Endothelial cell (in vitro differentiated cells): ENCODE results near the gene CLEC3B. TPM values are rescaled to one million over a fixed set of nuclear protein-coding genes. Genes with fewer than 3 reads are reported as not detected.

ENCODE experiments used
- DNase-seq: peaks from one replicate; pipeline ENCODE4 v3.0.0; 2021; ENCODE audit warnings: low spot score
- H3K27ac Mint-ChIP-seq: one replicate; pipeline ENCODE4 v1.8.0; 2021; ENCODE audit warnings: mixed read lengths, inconsistent platforms; ENCODE audit not compliant: unreplicated experiment
- H3K27me3 Mint-ChIP-seq: one replicate; pipeline ENCODE4 v1.8.0; 2021; ENCODE audit warnings: mild to moderate bottlenecking, moderate library complexity, mixed read lengths, inconsistent platforms; ENCODE audit not compliant: unreplicated experiment
- H3K36me3 Mint-ChIP-seq: one replicate; pipeline ENCODE4 v1.8.0; 2021; ENCODE audit warnings: mild to moderate bottlenecking, low read depth, mixed read lengths, inconsistent platforms; ENCODE audit not compliant: unreplicated experiment
- H3K4me1 Mint-ChIP-seq: one replicate; pipeline ENCODE4 v1.8.0; 2021; ENCODE audit warnings: mild to moderate bottlenecking, mixed read lengths, inconsistent platforms; ENCODE audit not compliant: unreplicated experiment
- H3K4me3 Mint-ChIP-seq: one replicate; pipeline ENCODE4 v1.8.0; 2021; ENCODE audit warnings: mild to moderate bottlenecking, mixed read lengths, inconsistent platforms; ENCODE audit not compliant: unreplicated experiment
- H3K9me3 Mint-ChIP-seq: one replicate; pipeline ENCODE4 v1.8.0; 2021; ENCODE audit warnings: mixed read lengths, inconsistent platforms; ENCODE audit not compliant: unreplicated experiment
- total RNA-seq: library from RNA; stranded (reverse); fragmentation: NEBNext Ultra II Directional; extraction: Animal tissue kit (Norgen Biotek cat#: 25700); gene quantifications from one replicate; pipeline ENCODE4 v1.2.1, GENCODE V29; 2021; ENCODE audit not compliant: unreplicated experiment
- TF ChIP-seq, protein P1 (sequence below): fragments of 200-600 bp; sonication (generic); IDR thresholded peaks from one replicate; pipeline ENCODE4 v1.5.0; 2021; ENCODE audit warnings: antibody characterized with exemption; ENCODE audit not compliant: unreplicated experiment

The CLEC3B gene
- total RNA-seq, 1 donor from 2014 or later, result 0.41 TPM

DNA sequence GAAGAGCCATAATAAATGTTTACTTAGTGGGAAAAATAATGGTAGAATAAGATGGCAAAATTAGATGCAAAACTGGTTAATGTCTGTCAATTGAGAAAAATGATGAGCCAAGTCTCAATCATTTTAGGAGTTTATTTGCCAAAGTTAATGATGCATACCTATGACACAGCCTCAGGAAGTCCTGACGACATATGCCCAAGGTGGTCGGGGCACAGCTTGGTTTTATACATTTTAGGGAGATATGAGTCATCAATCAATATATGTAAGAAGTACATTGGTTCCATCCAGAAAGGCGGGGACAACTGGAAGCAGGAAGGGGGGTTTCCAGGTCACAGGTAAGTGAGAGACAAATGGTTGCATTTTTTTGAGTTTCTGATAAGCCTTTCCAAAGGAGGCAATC is 31.5 kb downstream of the CLEC3B start:
- H3K27ac Mint-ChIP-seq, result no peak overlapping the region
- no peaks in the 10 kb centered on the region for H3K36me3 Mint-ChIP-seq
- peaks cover 11% of the 10 kb centered on the region for H3K27me3 Mint-ChIP-seq
- peaks cover 11% of the 10 kb centered on the region for H3K4me1 Mint-ChIP-seq
- DNase-seq, result no peak
- TF ChIP-seq, protein P1, sequence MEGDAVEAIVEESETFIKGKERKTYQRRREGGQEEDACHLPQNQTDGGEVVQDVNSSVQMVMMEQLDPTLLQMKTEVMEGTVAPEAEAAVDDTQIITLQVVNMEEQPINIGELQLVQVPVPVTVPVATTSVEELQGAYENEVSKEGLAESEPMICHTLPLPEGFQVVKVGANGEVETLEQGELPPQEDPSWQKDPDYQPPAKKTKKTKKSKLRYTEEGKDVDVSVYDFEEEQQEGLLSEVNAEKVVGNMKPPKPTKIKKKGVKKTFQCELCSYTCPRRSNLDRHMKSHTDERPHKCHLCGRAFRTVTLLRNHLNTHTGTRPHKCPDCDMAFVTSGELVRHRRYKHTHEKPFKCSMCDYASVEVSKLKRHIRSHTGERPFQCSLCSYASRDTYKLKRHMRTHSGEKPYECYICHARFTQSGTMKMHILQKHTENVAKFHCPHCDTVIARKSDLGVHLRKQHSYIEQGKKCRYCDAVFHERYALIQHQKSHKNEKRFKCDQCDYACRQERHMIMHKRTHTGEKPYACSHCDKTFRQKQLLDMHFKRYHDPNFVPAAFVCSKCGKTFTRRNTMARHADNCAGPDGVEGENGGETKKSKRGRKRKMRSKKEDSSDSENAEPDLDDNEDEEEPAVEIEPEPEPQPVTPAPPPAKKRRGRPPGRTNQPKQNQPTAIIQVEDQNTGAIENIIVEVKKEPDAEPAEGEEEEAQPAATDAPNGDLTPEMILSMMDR, result no peak
- no peaks in the 10 kb centered on the region for H3K9me3 Mint-ChIP-seq
- H3K4me3 Mint-ChIP-seq, result no peak overlapping the region

DNA sequence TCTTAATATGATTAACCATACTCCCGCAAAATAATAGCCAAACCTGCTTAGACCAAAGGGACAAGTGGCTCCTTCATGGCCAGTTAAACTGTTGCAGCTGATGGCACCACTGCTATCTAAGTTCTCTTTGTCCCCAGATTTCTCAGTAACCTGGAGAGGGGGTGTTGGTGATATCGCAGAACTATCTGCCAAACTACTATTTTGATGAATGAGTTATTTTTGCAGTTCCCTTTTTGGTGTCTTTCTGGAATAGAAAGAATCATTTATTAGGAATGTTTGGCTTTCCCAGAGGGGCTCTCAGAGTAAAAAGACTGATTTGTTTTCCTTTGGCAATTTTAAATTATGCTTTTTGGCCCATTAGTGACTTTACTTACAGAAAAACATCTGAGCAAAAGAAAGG is 33.0 kb downstream of the CLEC3B start:
- TF ChIP-seq, protein P1, result no peak
- H3K9me3 Mint-ChIP-seq, result no peaks in the 10 kb centered on the region
- DNase-seq, result no peak
- peaks cover 11% of the 10 kb centered on the region for H3K4me1 Mint-ChIP-seq
- peaks cover 8% of the 10 kb centered on the region for H3K27me3 Mint-ChIP-seq
- H3K36me3 Mint-ChIP-seq, result no peaks in the 10 kb centered on the region
- H3K4me3 Mint-ChIP-seq, result no peak overlapping the region
- H3K27ac Mint-ChIP-seq, result no peak overlapping the region

DNA sequence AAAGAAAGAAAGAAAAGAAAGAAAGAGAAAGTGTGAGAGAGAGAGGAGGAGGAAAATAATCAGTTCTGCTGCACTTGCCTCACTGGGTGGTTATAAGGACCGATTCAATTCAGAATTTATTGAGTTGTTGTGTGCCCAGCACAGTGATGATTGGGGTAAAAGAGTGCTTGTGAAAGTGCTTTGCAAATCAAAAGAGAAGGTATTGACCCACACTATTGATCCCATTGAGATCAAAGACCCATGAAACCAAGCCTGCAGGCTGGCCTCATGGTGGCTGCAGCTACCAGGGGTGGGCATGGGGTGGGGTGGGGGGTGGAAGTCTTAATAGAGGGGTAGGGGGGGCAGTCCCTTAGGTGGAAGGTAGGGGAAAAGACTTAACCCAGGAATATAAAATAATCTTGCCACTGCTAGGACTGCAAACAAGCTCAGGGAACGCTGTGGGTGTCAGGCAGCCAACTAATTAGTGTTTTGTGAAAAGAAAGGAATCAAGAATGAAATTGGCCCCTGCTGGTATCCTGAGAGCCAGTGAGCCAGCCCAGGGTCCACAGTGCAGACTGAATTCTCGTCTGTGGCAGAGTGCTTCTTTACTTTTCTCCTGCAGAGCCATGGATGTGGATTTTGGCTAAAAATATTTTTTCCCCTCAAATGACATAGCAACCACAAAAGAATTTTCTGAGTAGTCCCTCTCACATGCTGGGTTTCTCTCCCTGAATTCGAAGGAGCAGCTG is 34.2 kb downstream of the CLEC3B start:
- peaks cover 8% of the 10 kb centered on the region for H3K27me3 Mint-ChIP-seq
- no peak overlapping the region for H3K4me3 Mint-ChIP-seq
- no peak for DNase-seq
- no peaks in the 10 kb centered on the region for H3K9me3 Mint-ChIP-seq
- H3K36me3 Mint-ChIP-seq, result no peaks in the 10 kb centered on the region
- peaks cover 22% of the 10 kb centered on the region for H3K4me1 Mint-ChIP-seq
- no peak overlapping the region for H3K27ac Mint-ChIP-seq
- TF ChIP-seq, protein P1, result no peak

DNA sequence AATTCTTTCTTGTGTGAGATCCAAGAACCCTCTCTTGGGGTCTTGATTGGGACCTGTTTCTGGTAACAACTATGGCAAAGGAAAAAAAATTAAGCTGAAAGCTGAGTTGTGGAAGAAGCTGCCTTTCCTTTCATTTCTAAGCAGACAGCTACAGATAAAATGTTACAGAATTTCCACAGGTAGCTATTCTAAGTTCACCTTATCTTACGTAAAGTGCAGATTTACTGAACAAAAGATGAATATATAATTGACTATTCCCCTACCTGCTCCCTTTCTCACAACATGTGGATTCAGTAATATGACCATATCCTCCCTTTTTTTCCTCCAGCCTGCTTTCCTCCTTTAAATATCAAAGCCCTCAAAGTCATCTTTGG is 36.6 kb downstream of the CLEC3B start:
- no peak overlapping the region for H3K27ac Mint-ChIP-seq
- H3K36me3 Mint-ChIP-seq, result no peaks in the 10 kb centered on the region
- no peak overlapping the region for H3K4me3 Mint-ChIP-seq
- no peak for DNase-seq
- H3K27me3 Mint-ChIP-seq, result peaks cover 8% of the 10 kb centered on the region
- peaks cover 12% of the 10 kb centered on the region for H3K4me1 Mint-ChIP-seq
- no peaks in the 10 kb centered on the region for H3K9me3 Mint-ChIP-seq
- TF ChIP-seq, protein P1, result no peak

DNA sequence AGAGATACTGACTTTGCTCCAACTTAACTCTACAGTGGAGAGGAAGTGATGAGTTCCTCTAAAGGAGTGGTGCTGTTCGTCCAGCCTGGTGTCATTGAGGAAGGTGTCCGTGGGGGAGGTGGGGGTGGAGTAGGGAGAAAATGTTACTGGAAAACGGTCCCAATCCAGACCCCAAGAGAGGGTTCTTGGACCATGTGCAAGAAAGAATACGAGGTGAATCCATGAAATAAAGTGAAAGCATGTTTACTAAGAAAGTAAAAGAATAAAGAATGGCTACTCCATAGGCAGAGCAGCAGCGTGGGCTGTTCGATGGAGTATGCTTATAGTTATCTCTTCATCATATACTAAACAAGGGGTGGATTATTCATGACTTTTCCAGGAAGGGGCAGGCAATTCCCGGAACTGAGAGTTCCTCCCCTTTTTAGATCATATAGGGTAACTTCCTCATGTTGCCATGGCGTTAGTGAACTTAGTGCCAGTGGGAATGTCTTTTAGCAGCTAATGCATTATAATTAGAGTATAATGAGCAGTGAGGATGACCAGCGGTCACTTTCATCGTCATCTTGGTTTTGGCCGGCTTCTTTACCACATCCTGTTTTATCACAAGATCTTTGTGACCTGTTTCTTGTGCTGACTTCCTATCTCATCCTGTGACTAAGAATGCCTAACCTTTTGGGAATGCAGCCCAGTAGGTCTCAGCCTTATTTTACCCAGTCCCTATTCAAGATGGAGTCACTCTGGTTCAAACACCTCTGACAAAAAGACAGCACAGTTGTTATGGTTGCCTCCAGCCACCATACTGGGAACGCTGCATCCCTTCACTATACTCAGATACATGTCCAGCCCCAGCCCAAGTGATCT is 38.6 kb downstream of the CLEC3B start:
- Mint-ChIP-seq H3K36me3 (no peaks in the 10 kb centered on the region), H3K4me3 (no peak overlapping the region), H3K9me3 (no peaks in the 10 kb centered on the region), H3K27me3 (peaks cover 4% of the 10 kb centered on the region), H3K4me1 (peaks cover 12% of the 10 kb centered on the region), H3K27ac (no peak overlapping the region)
- no peak for DNase-seq
- TF ChIP-seq, protein P1, result no peak
